Mucosa of gallbladder (tissue), 1 donor: ENCODE measurements around the gene MGAT4D. TPM values are rescaled to one million over a fixed set of nuclear protein-coding genes. Genes with fewer than 3 reads are reported as not detected.
"Not testable (repeated sequence)": the region's sequence is repeated elsewhere in the genome, so short reads cannot be mapped to it uniquely, and the experiment has no call there.

Experiments
- DNase-seq: peaks from one replicate; pipeline ENCODE4 v3.0.0-alpha.2; 2020; ENCODE audit warnings: low spot score
- total RNA-seq: library from RNA; stranded (reverse); gene quantifications from one replicate; pipeline ENCODE4 v1.2.1, GENCODE V29; 2021
- donor health status: DM: no; HTN: no; CAD: no.

Gene MGAT4D
- total RNA-seq, 1 donor from 2014 or later: not detected

GRCh38 chr4:140439644-140440142 lies 58.4 kb downstream of the MGAT4D start:
- no peak for DNase-seq

- DNase-seq: no peak
Measured at GRCh38 chr4:140427919-140428471, 70.1 kb downstream of the MGAT4D start.

- peak; percentile 33 for DNase-seq
Measured at GRCh38 chr4:140427106-140427918, 70.8 kb downstream of the MGAT4D start, which contains the start of gene CLGN. Gene CLGN (minus strand): TSS chr4:140427648. CDS start chr4:140413078, 14,570 bp downstream.

GRCh38 chr4:140426610-140427105 lies 71.4 kb downstream of the MGAT4D start:
- no peak for DNase-seq

GRCh38 chr4:140423106-140423505 lies 75.0 kb downstream of the MGAT4D start:
- DNase-seq: no peak

GRCh38 chr4:140413130-140413969 lies 84.7 kb downstream of the MGAT4D start:
- DNase-seq: not testable (repeated sequence)

GRCh38 chr4:140408974-140409373 lies 89.1 kb downstream of the MGAT4D start:
- DNase-seq: no peak

GRCh38 chr4:140406292-140406691 lies 91.8 kb downstream of the MGAT4D start:
- no peak for DNase-seq

GRCh38 chr4:140400111-140400510 lies 98.0 kb downstream of the MGAT4D start:
- DNase-seq: no peak

GRCh38 chr4:140395668-140396067 lies 102.4 kb downstream of the MGAT4D start:
- DNase-seq: no peak

Other genes with a start within 250 kb of the MGAT4D start
- 68.5 TPM for gene SCOC, start 124.6 kb downstream of the MGAT4D start, total RNA-seq
- 1.9 TPM for gene CLGN, start 70.6 kb downstream of the MGAT4D start, total RNA-seq
- gene ELMOD2, start 25.9 kb upstream of the MGAT4D start, total RNA-seq: 31.9 TPM
- gene UCP1, start 70.7 kb upstream of the MGAT4D start, total RNA-seq: not detected